Stimulated activated CD8-positive, alpha-beta memory T cell treated with anti-CD3 and anti-CD28 coated beads, Interleukin-2, amount 100 ng/mL, for 1 hour (primary cell): ENCODE data around the gene MRAP2.
"Not testable (repeated sequence)": the region's sequence is repeated elsewhere in the genome, so short reads cannot be mapped to it uniquely, and the experiment has no call there.

Source experiments
- DNase-seq, 2 donors: peaks; one replicate each; pipeline ENCODE4 v3.0.0-alpha.2; 2020; ENCODE audit warnings: low read depth in 2 of 2

MRAP2 gene

DNA sequence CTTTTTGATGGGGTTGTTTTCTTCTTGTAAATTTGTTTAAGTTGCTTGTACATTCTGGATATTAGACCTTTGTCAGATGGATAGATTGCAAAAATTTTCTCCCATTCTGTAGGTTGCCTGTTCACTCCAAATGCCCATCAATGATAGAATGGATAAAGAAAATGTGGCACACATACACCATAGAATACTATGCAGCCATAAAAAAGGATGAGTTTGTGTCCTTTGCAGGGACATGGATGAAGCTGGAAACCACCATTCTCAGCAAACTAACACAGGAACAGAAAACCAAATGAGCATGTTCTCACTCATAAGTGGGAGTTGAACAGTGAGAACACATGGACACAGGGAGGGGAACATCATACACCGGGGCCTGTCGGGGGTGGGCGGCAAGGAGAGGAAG lies 1.6 kb upstream of the MRAP2 start:
- DNase-seq, result not testable (repeated sequence)

DNA sequence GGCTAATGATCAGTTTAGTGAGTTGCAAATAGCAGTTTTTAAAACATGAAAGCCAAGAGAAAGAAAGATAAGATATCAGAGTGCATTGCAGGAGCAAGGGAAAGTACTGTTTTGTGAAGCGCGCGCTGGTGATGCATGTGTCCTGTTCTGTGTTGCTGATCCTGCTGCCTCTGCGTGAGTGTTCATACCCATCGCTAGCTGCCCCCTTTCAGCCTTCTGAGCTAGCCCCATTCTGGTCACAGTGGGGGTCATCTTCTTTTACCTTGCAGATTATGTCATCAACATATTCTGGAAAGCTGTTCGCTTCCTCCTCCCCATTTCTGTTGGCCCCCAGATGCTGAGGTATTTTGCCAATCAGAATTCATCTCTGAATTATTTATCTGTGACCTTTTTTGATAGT lies 1.9 kb downstream of the MRAP2 start:
- no peak for DNase-seq

DNA sequence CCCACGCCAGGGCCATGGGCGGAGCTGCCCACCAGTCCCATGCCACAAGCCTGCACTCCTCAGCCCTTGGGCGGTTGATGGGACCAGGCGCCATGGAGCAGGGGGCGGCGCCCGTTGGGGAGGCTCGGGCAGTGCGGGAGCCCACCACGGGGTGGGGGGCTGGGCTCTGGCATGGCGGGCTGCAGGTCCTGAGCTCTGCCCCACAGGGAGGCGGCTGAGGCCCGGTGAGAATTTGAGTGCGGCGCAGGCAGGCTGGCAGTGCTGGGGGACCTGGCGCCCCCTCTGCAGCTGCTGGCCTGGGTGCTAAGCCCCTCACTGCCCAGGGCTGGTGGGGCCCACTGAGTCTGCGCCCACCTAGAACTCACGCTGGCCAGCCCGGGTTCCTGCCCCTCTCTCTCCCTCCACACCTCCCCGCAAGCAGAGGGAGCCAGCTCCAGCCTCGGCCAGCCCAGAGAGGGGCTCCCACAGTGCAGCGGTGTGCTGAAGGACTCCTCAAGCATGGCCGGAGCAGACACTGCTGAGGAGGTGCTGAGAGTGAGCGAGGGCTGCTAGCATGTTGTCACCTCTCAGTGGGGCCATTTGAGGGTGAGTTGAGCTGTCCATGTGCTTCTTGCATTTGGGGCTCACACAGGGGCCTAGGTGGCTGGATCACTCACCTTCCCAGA lies 4.0 kb downstream of the MRAP2 start:
- DNase-seq, result no peak

DNA sequence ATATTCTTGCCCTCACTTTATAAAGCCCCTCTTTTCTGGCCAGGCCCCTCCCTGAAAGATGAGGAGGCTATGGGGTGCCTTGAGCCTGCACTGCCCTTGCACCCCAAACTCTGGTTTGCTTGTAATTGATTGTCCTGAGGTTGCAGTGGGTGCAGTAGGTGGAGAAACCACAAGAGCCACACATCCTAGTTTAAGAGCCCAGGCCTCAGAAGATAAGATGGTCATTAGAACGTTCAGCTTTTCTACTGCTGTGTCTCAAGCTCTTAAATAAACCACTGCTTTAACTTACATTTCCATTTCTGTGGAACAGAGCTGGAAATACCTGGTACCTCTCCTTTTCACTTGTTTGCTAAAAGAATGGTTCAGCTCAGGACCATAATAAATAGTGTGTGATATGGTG lies 9.0 kb downstream of the MRAP2 start:
- DNase-seq, result no peak

DNA sequence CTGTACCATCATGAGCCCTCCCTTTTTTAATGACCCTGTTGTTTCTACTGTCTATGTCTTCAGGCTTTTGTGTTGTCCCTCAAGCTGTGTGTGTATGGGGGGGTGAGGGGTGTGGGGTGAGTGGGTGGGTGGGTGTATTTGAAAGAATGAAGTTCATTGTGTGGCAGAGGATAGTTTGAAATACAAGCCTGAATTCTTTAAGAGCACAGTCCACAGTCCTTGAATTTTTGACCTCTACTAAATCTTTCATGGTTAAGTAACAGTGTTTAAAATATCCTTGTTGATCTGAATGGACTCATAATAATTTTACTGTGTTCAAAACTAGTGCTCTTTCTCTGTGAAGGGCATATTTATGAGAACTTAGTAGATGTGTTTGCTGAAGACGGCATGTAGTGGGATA lies 10.0 kb downstream of the MRAP2 start:
- DNase-seq, result no peak

DNA sequence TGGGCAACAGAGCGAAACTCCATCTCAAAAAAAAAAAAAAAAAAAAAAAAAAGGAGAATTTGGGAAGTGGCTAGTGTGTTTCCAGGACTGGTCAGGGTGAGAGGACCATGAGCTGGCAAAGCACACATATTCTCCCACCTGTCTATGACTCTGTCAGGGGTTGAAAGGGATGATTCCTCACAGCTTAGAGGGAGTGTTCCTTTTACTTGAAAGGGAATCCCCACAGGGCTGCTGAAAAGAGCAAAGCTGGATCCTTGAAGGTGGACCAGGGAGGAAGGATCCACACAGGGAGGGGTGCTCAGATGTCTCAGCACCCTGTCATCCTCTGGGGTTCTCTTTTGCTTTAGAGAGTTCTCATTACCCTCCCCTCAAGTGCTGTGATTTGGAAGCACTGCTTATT lies 13.2 kb downstream of the MRAP2 start:
- no peak for DNase-seq

DNA sequence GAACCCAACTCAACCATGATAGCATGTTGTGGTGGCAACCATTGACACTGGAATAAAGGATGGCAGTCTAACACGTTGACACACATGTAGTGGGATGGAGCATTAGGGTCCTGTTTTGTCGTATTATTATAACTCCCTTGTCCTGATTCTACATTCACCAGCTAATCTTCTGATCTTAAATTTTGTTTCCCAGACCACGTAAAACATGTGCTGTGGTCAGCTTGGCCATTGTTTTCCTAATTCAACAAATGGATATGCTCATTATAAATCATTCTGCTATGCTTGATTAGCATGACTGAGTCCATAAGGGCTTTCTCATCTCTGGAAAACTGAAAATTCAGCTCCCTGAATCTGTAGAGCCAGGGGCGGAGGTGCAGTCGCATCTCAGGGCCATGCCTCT lies 15.0 kb downstream of the MRAP2 start:
- DNase-seq, result no peak

DNA sequence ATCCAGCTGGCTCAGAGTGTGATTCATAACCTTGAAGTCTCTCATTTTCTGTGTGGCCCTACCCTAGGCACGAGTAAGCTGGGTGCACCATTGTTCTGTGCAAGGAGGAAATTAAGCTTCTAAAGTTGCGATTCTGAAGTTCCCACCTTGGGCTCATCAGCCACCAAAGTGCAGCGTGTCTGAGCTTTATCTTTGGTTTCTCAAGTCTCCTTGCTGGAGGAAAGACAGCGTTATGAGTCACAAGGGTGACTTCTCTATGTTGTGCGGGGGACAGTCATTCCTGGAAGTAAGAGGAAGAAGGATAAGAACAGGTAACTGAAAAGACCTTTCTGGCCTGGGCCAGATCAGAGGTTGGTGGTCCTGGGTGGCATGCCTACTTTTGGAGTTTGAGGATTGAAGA lies 16.8 kb downstream of the MRAP2 start:
- no peak for DNase-seq

DNA sequence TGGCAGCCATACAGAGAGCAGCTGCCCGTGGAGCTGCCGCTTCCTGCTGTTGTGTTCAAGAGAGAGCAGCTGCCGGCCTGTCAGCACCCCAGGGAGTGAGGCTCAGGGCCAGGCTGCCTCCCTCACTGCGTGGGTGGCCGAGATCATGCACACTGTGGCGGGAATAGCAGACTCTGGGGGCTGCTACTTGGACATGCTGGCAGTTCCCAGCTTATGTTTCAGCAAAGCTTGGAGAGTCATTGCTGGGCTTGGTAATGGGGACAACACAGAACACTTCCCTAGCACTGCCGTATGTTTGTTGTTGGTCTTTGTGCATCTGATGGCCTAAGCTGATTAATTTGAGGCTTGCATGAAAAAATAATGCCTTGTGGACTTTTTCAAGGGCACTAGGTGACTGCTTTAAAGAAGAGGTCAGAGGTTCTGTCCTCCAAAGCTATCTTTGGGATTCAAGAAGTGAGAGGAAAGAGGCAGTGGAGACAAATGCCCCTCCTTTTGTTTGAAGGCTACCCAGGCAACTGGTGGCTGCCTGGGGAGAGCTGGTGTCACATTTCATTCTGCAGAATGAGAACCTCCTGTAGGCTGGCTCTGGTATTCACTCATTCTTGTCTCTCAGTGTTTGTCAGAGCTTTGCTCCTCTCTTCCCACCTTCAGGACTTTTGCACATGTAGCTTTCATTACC lies 18.8 kb downstream of the MRAP2 start:
- DNase-seq, result no peak

DNA sequence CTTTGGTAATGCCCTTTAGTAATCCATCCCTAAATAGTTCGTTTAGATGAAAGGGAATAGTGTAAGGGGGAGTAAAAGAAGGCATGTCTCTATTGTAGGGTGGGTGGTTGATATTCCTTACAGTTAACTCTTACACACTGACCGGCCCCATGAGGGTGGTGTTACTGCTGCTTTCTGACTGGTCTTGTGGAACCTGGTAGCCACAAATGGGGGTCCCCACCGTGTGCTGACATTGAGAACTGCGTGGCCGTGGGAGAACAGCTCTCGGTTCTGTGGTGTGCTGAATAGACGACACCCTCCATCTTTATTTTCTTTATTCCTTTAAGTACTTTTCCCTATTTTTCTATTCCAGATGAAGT lies 19.3 kb downstream of the MRAP2 start:
- DNase-seq, result no peak

DNA sequence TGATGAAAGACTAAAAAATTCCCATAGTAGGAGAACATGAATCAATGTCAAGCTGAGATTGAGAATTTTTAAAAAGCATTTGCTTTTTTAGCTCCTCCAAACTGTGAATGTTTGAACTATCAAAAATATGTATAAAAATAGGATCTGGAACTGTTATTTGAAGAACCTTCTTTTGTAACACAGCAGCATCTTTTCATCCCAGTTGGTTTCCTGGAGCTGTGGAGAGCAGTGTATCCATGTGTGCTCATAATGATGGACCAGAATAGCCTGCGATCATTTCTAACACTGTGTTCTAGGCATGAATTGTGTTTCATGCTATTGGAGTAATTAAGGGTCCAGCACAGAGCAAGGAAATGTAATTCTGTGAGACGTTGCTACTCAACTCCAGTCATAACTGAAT lies 22.1 kb downstream of the MRAP2 start:
- no peak for DNase-seq

DNA sequence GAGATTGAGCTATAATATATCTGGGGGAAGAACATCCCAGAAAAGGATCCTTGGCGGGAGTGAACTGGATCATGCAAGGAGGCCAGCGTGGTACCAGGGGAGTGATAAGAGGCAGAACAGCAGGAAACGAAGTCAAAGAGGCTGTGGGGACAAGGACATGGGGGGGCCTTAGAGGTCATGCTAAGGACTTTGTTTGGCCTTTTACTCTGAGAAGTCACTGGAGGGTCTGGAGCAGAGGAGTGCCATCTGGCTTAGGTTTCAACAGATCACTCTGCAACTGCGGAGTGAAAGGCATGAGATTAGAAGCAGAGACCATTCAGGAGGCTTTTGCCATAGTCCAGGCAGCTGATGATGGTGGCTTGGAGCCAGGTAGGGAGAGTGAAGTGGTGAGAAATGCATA lies 24.3 kb downstream of the MRAP2 start:
- no peak for DNase-seq

DNA sequence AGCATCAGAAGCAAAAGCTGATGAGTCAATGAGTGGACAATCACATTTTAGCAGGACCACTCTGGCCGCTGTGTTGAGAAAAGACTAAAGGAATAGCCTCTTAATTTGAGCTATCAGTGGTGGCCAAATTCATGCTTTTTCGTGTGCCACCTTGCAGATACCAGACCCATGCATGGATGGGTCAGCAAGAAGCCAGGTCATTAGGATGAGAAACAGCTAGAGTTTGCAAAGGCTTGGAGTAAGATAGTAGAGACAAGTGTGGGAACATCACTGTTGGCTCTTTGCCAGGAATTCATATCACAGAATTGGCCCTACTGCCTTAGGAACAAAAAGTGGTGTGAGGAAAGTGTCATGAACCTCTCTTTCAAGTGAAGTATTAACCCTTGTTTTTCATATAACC lies 25.5 kb downstream of the MRAP2 start:
- no peak for DNase-seq

DNA sequence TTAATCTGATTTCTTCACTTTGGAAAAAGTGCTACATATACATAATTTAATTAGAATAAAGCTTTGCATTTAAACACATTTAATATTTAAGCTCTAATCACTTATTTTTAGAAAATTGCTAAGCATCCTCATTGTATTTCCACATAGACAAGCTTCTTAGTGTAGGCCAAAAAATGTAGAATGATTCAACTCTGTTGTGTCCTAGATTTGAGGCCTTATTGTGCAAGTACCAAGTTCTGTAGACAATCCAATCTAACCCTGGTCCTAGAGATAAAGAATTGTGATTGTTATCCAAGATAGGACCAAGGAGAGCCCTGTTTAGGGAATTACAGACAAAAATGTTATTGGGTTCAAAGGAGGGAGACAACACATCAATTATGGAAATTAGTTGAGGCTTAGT lies 27.6 kb downstream of the MRAP2 start:
- no peak for DNase-seq

DNA sequence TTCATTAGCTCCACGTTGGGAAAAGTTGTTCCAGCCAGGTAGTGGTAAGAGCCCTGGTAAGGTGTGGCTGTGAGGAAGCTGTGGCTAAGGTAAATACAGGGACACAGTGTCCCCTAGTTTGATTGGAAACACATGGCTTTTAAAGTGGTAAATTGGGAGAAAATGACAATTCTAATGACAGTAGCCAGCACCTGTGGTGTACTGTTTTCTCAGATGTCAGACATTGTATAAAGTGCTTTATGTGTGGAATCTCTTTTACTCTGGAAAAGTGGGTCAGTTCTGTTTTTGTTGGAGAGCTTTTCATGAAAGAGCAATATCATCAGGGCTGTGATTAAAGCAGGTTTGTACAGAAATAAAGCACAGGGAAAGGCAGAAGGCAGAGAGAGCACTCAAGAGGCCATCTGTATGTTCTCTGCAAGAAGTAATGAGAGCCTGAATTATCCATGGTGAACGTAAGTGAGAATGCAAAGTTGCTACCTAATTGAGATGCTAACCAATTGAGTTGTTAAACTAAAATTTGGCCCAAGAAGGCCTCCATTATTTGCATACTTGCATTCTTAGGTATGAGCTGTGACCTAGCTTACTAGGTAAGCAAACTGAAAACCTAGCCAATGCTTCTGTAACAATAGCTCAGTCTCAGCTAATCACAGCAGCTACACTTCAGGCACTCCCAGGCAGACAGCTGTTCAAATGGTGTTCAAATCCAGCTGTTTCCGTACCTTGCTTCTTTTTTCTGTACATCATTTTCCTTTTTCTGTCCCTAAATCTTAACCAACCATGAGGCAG lies 28.2 kb downstream of the MRAP2 start:
- no peak for DNase-seq

DNA sequence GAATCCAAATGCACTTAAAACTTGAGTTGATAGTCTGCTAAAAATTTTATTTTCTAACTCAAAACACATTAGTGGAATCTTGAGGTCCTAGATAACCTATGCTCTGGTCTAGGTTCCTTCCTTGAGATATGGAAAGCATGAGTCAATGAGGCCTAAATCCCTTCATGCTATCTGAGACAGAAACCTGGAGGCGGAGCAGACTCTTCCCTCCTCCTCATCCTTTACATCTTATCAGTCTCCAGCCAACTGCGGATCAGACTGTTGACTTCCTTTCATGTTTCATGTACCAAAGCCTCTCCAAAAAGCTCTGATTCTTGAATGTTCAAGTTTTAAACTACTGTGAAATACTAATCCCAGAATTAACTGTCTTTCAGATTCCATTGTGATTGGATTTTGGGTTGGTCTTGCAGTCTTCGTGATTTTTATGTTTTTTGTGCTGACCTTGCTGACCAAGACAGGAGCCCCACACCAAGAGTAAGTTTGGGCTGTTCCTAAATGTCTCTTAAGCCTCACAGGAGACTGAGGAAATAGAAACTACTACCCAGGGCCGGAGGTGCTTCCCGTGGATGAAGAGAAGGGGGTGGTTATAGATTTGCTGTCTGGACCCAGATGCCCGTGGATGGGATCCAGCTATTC lies 29.1 kb downstream of the MRAP2 start:
- DNase-seq, result no peak

DNA sequence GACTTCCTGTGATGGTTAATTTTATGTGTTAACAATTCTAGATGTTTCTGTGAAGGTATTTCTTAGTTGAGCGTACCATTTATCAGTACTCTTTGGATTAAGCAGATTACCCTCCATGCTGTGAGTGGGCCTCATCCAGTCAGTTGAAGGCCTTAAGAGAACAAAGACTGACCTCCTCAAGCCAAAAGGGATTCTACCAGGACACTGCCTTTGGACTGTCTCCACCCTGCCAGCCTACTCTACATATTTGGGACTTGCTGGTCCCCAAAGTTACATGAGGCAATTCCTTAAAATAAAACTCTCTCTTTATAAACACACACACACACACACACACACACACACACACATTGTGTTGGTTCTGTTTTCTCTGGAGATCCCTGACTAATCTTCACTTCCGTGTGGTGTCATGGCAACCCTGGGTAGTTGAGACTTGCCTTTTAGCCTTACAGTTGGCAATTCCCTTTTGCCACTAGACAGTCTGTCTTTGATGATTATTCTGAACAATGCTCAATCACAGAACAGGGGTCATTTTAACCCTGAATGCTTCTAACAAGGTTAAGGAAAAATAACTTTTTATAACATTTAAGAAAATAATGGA lies 32.2 kb downstream of the MRAP2 start:
- DNase-seq, result no peak

DNA sequence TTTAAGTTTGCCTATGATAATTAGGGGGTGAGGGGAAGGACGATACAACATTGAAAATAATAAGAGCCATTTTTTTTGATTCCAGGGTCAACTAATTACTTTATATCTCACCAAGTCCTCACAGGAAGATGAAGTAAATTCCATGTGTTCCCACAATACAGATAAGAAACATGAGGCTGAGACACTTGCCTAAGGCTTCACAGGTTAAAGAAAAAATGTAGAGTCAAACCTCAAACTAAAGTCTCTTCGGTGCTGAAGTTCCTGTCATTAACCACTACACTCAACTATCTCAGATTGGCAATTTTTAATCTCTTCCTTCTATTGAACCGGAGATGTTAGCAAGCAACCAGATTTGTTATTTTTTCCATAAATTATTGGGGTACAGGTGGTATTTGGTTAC lies 33.0 kb downstream of the MRAP2 start:
- no peak for DNase-seq

DNA sequence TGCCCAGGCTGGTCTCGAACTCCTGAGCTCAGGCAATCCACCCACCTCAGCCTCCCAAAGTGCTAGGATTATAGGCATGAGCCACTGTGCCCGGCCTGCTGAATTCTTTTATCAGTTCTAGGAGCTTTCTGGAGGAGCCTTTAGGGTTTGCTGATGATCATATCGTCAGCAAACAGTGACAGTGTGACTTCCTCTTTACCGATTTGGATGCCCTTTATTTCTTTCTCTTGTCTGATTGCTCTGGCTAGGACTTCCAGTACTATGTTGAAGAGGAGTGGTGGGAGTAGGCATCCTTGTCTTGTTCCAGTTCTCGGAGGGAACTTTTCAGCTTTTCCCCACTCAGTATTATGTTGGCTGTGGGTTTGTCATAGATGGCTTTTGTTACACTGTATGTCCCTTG lies 35.3 kb downstream of the MRAP2 start:
- DNase-seq, result not testable (repeated sequence)

DNA sequence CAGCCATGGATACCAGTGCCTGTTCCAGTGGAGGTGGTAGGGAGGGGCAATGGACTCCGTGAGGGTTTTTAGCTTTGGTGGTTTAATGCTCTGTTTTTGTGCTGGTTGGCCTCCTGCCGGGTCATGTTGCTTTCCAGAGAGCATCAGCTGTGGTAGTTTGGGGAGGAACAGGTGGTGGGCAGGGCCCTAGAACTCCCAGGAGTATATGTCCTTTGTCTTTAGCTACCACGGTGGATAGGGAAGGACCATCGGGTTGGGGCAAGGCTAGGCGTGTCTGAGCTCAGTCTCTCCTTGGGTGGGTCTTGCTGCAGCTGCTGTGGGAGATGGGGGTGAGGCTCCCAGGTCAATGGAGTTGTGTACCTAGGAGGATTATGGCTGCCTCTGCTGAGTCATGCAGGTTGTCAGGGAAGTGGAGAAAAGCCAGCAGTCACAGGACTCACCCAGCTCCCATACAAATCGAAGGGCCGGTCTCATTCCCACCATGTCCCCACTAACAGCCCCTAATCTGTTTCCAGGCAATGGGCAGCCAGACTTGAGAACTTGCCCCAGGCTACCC lies 38.9 kb downstream of the MRAP2 start:
- DNase-seq, result no peak

DNA sequence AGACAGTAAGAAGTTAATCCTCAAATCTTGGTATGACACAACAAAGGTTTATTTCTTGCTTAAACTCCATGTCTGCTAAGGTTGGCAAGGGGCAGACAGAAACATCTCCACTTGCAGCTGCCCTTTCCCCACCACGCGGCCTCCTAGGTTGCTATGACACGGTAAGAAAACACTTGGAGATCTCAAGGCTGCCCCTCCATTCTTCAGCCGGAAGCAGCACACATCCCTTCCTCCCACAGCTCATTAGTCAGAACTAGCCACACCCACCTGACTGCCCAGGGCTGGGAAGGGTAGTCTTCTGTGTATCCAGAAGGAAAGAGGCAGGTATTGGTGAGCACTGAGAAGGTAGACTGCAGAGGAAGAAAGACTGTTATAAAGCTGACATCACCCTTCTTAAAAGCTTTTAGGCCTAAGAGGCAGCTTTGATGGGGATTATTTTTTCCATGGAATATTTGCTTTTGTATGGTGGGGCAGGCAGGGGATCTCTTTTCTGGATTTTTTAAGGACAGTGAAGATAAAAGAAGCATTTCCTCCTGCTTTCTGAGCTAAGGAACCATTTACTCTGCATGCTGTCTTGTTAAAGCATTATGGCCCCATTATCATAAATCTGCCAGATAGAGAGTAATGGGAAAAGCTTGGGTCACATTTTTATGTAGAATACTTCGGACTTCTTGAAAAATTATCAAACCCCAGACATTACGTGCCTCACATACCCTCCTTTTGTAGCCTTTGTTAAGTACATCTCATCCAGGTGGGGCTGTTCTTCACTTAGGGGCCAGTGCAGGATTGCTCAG lies 41.6 kb downstream of the MRAP2 start:
- DNase-seq, result no peak
